ENCODE measurements around the gene GDF10. TPM values are rescaled to one million over a fixed set of nuclear protein-coding genes. Genes with fewer than 3 reads are reported as not detected.

Gene GDF10
- total RNA-seq, 1 experiment from 2014 or later: 0.24 TPM

DNA sequence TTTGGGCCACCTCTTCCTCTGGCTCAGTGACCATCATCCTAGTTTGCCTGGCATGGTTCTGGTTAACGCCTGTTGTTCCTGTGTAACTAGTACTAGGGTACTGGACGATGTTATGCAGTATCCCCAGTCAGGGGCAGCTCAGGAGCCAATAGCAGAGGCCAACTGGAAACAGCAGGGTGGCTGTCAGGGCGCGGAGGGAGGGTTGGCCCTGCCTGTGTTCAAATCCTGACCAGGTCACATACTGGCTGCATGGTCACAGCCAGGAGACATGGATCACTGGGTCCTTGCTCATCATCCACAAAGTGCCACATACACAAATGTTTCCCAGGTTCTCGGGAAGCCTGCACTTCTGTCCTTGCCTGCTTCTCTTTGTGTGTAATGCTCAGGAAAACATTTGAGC is 35.9 kb downstream of the GDF10 start (continued):
- TF ChIP-seq CBFB (CRISPR knock-in tag; IDR thresholded peaks at IDR 0.05; ENCODE audit: low read depth) (no peak), NR1H2 (CRISPR knock-in tag; IDR thresholded peaks at IDR 0.05) (no peak)

DNA sequence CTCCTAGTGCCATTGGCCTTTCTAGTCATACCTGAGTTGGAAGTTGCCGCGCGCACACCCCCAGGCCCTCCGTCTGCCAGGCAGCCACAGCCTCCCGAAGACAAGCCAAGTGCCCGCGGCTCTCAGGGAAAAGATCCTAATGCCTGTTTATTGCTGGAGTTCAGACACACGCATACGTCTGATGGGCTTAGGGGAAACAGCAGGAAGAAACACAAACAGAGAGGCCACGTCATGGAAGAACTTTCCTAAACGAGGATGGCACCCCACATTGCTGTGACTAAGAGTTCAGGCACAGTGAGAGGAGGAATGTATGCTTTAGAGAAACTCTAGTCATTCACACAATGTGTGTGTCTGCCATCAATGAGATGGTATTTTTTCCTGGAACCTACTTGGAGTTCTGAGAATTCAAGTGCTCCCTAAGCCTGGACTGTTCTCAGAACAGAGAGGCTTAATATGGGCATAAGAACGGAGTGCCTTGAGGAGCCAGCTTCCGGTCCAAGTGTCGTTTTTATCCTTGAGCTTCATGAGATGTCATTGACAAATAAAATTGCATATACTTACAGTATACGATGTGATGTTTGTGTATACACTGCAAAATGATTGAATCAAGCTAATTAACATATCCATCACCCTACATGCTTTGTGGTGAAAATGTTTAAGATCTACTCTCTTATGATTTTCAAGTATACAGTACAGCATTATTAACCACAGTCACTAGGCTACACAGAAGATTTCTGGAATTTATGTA is 36.6 kb downstream of the GDF10 start:
- ChIA-PET POLR2A (no interaction called here), CTCF (no interaction called here)
- Mint-ChIP-seq H3K4me3 (no peak overlapping the region), H3K36me3 (no peaks in the 10 kb centered on the region), H3K9me3 (no peaks in the 10 kb centered on the region), H3K27ac (no peak overlapping the region), H3K27me3 (ENCODE audit: low read depth) (no peaks in the 10 kb centered on the region), H3K4me1 (peaks cover 3% of the 10 kb centered on the region)
- ATAC-seq: no peak
- no peak for DNase-seq (ENCODE audit: low spot score)
- TF ChIP-seq, protein P1, sequence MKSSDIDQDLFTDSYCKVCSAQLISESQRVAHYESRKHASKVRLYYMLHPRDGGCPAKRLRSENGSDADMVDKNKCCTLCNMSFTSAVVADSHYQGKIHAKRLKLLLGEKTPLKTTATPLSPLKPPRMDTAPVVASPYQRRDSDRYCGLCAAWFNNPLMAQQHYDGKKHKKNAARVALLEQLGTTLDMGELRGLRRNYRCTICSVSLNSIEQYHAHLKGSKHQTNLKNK (CRISPR knock-in tag; IDR thresholded peaks at IDR 0.05): no peak
- no peak for TF ChIP-seq GABPB1 (CRISPR knock-in tag; IDR thresholded peaks at IDR 0.05)
- TF ChIP-seq, protein P2, sequence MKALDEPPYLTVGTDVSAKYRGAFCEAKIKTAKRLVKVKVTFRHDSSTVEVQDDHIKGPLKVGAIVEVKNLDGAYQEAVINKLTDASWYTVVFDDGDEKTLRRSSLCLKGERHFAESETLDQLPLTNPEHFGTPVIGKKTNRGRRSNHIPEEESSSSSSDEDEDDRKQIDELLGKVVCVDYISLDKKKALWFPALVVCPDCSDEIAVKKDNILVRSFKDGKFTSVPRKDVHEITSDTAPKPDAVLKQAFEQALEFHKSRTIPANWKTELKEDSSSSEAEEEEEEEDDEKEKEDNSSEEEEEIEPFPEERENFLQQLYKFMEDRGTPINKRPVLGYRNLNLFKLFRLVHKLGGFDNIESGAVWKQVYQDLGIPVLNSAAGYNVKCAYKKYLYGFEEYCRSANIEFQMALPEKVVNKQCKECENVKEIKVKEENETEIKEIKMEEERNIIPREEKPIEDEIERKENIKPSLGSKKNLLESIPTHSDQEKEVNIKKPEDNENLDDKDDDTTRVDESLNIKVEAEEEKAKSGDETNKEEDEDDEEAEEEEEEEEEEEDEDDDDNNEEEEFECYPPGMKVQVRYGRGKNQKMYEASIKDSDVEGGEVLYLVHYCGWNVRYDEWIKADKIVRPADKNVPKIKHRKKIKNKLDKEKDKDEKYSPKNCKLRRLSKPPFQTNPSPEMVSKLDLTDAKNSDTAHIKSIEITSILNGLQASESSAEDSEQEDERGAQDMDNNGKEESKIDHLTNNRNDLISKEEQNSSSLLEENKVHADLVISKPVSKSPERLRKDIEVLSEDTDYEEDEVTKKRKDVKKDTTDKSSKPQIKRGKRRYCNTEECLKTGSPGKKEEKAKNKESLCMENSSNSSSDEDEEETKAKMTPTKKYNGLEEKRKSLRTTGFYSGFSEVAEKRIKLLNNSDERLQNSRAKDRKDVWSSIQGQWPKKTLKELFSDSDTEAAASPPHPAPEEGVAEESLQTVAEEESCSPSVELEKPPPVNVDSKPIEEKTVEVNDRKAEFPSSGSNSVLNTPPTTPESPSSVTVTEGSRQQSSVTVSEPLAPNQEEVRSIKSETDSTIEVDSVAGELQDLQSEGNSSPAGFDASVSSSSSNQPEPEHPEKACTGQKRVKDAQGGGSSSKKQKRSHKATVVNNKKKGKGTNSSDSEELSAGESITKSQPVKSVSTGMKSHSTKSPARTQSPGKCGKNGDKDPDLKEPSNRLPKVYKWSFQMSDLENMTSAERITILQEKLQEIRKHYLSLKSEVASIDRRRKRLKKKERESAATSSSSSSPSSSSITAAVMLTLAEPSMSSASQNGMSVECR (CRISPR knock-in tag; IDR thresholded peaks at IDR 0.05; ENCODE audit: borderline replicate concordance): no peak
- TF ChIP-seq, protein P3, sequence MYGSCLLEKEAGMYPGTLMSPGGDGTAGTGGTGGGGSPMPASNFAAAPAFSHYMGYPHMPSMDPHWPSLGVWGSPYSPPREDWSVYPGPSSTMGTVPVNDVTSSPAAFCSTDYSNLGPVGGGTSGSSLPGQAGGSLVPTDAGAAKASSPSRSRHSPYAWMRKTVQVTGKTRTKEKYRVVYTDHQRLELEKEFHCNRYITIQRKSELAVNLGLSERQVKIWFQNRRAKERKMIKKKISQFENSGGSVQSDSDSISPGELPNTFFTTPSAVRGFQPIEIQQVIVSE (CRISPR knock-in tag; IDR thresholded peaks at IDR 0.05; ENCODE audit: borderline replicate concordance): no peak
- TF ChIP-seq, protein P4, sequence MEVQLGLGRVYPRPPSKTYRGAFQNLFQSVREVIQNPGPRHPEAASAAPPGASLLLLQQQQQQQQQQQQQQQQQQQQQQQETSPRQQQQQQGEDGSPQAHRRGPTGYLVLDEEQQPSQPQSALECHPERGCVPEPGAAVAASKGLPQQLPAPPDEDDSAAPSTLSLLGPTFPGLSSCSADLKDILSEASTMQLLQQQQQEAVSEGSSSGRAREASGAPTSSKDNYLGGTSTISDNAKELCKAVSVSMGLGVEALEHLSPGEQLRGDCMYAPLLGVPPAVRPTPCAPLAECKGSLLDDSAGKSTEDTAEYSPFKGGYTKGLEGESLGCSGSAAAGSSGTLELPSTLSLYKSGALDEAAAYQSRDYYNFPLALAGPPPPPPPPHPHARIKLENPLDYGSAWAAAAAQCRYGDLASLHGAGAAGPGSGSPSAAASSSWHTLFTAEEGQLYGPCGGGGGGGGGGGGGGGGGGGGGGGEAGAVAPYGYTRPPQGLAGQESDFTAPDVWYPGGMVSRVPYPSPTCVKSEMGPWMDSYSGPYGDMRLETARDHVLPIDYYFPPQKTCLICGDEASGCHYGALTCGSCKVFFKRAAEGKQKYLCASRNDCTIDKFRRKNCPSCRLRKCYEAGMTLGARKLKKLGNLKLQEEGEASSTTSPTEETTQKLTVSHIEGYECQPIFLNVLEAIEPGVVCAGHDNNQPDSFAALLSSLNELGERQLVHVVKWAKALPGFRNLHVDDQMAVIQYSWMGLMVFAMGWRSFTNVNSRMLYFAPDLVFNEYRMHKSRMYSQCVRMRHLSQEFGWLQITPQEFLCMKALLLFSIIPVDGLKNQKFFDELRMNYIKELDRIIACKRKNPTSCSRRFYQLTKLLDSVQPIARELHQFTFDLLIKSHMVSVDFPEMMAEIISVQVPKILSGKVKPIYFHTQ (CRISPR knock-in tag; IDR thresholded peaks at IDR 0.05): no peak

DNA sequence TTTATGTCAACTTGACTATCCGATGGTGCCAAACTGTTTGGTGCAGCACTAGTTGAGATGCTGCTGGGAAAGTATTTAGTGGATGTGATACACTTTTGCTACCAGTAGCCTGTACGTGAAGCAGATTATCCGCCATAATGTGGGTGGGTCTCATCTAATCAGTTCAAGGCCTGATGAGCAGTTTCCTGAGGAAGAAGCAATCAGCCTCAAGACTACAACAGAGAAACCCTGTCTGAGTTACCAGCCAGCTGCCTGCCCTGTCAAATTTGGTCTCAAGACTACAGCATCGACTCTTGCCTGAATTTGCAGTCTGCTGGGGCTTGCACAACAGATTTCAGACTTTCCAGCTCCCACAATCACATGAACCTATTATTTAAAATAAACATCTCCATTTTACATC is 37.3 kb downstream of the GDF10 start:
- POLR2A ChIA-PET: no interaction called here
- no peak overlapping the region for H3K4me3 Mint-ChIP-seq
- H3K36me3 Mint-ChIP-seq: no peaks in the 10 kb centered on the region
- DNase-seq (ENCODE audit: low spot score) (no peak), ATAC-seq (no peak)
- peaks cover 8% of the 10 kb centered on the region for H3K4me1 Mint-ChIP-seq
- CTCF ChIA-PET: no interaction called here
- TF ChIP-seq OVOL2 (CRISPR knock-in tag; IDR thresholded peaks at IDR 0.05; ENCODE audit: borderline replicate concordance) (no peak), IRF2 (CRISPR knock-in tag; IDR thresholded peaks at IDR 0.05; ENCODE audit: borderline replicate concordance, low read depth) (no peak), KAT7 (CRISPR knock-in tag; IDR thresholded peaks at IDR 0.05; ENCODE audit: borderline replicate concordance) (no peak), ZNF671 (CRISPR knock-in tag; IDR thresholded peaks at IDR 0.05) (no peak)
- TF ChIP-seq, protein P5, sequence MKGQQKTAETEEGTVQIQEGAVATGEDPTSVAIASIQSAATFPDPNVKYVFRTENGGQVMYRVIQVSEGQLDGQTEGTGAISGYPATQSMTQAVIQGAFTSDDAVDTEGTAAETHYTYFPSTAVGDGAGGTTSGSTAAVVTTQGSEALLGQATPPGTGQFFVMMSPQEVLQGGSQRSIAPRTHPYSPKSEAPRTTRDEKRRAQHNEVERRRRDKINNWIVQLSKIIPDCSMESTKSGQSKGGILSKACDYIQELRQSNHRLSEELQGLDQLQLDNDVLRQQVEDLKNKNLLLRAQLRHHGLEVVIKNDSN (CRISPR knock-in tag; IDR thresholded peaks at IDR 0.05): no peak
- no peak overlapping the region for H3K27ac Mint-ChIP-seq
- no peaks in the 10 kb centered on the region for H3K9me3 Mint-ChIP-seq
- H3K27me3 Mint-ChIP-seq (ENCODE audit: low read depth): no peaks in the 10 kb centered on the region

Measured in WTC11 (cell line).